GM23338 (cell line): Measurements from ENCODE around the gene ERP27.

Experiments
- EZH2 ChIP-seq: fragments of 200-600 bp; sonication (generic); IDR thresholded peaks from one replicate; pipeline ENCODE4 v1.8.0; 2017; ENCODE audit warnings: antibody characterized with exemption, mild to moderate bottlenecking, low read depth; ENCODE audit not compliant: unreplicated experiment
- POLR2AphosphoS5 ChIP-seq: IDR thresholded peaks from 2 replicates; pipeline ENCODE4 v1.6.1; 2016; ENCODE audit warnings: antibody characterized with exemption, low read depth
- TF ChIP-seq, protein P1 (sequence below), 2 experiments: fragments of 200-600 bp in 1 of 2; sonication (generic) in 1 of 2; conservative IDR thresholded peaks; 2 replicates each; pipeline versions ENCODE4 v1.5.1 to v1.6.1; 2016 to 2017; ENCODE audit warnings: antibody characterized with exemption in 2 of 2, low read depth in 2 of 2, mild to moderate bottlenecking in 2 of 2, moderate library complexity in 1 of 2

DNA sequence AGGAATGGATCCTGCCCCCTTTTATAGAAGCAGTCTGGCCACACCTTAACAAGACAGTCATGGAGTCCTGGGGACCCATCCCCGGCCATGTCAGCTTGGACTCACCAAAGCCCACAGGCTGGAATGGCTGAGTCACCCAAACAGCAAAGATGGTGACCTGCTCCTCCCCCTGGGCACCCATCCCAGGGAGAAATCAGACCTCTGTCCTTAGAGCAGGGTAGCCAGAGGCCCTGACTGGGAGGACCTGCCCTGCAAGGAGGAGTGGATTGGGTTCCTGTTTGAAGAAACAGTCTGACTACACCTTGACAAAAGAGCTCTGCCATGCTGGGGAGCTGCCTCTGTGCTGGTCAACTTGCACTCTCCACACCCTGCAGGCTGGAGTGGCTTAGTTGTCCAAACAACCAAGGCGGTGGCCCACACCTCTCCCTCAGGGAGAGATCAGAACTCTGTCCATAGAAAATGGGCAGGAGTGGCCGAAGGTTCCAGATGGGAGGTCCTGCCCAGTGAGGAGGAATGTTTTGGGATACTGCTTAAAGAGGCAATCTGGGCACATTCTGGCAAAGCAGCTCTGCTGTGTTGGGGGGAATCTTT, 69.3 kb downstream of the ERP27 start:
- TF ChIP-seq EZH2: no peak
- TF ChIP-seq POLR2AphosphoS5: no peak
- TF ChIP-seq, protein P1, sequence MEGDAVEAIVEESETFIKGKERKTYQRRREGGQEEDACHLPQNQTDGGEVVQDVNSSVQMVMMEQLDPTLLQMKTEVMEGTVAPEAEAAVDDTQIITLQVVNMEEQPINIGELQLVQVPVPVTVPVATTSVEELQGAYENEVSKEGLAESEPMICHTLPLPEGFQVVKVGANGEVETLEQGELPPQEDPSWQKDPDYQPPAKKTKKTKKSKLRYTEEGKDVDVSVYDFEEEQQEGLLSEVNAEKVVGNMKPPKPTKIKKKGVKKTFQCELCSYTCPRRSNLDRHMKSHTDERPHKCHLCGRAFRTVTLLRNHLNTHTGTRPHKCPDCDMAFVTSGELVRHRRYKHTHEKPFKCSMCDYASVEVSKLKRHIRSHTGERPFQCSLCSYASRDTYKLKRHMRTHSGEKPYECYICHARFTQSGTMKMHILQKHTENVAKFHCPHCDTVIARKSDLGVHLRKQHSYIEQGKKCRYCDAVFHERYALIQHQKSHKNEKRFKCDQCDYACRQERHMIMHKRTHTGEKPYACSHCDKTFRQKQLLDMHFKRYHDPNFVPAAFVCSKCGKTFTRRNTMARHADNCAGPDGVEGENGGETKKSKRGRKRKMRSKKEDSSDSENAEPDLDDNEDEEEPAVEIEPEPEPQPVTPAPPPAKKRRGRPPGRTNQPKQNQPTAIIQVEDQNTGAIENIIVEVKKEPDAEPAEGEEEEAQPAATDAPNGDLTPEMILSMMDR (conservative IDR thresholded peaks at IDR 0.05; ENCODE audit: low read depth in 2 of 2): no peak
